IPS-18a (cell line): Measurements from ENCODE around the gene PFDN5.
A peak's percentile ranks its signal among the peaks of the same experiment; 100 is the strongest.

ENCODE experiments used
- H3K27ac ChIP-seq: one replicate; pipeline ENCODE4 v1.5.1; 2013; ENCODE audit warnings: low read length
- H3K27me3 ChIP-seq: one replicate; pipeline ENCODE4 v1.6.1; 2013; ENCODE audit warnings: mild to moderate bottlenecking, low read length; ENCODE audit not compliant: control insufficient read depth, insufficient read depth
- H3K36me3 ChIP-seq: one replicate; pipeline ENCODE4 v1.6.1; 2013; ENCODE audit warnings: low read depth, low read length; ENCODE audit not compliant: control insufficient read depth
- H3K4me1 ChIP-seq: one replicate; pipeline ENCODE4 v1.6.1; 2013; ENCODE audit warnings: low read depth, low read length; ENCODE audit not compliant: control insufficient read depth
- H3K4me3 ChIP-seq: one replicate; pipeline ENCODE4 v1.5.1; 2013; ENCODE audit warnings: low read length
- H3K9ac ChIP-seq: one replicate; pipeline ENCODE4 v1.6.1; 2013; ENCODE audit warnings: mild to moderate bottlenecking, low read length, moderate library complexity
- H3K9me3 ChIP-seq: one replicate; pipeline ENCODE4 v1.6.1; 2013; ENCODE audit warnings: low read depth, low read length; ENCODE audit not compliant: control insufficient read depth

Gene PFDN5

GRCh38 chr12:53267999-53268629 is 27.2 kb upstream of the PFDN5 start, which contains the start of gene ESPL1:
Gene ESPL1, plus strand, starts transcription at chr12:53268299. Its CDS starts 468 bp downstream, at chr12:53268767.
- Histone ChIP-seq H3K9ac (peak within 1 kb of the TSS; percentile 52), H3K36me3 (peaks cover 18% of the 10 kb centered on the region), H3K27ac (no peak within 1 kb of the TSS)

GRCh38 chr12:53268630-53269562 is 26.4 kb upstream of the PFDN5 start:
- no peak overlapping the region for H3K27ac ChIP-seq
- peak overlapping the region; percentile 78 for H3K4me3 ChIP-seq
- H3K9me3 ChIP-seq, result no peaks in the 10 kb centered on the region
- peaks cover 18% of the 10 kb centered on the region for H3K36me3 ChIP-seq
- H3K27me3 ChIP-seq, result no peaks in the 10 kb centered on the region
- H3K4me1 ChIP-seq, result peaks cover 3% of the 10 kb centered on the region
- H3K9ac ChIP-seq, result peak overlapping the region; percentile 52

More at GRCh38 chr12:53267999-53268629, 27.2 kb upstream of the PFDN5 start, which contains the start of gene ESPL1:
- Histone ChIP-seq H3K27me3 (no peaks in the 10 kb centered on the region), H3K4me1 (peaks cover 3% of the 10 kb centered on the region), H3K9me3 (no peaks in the 10 kb centered on the region), H3K4me3 (peak within 1 kb of the TSS; percentile 78)

GRCh38 chr12:53274445-53274844 is 20.9 kb upstream of the PFDN5 start:
- Histone ChIP-seq H3K36me3 (peaks cover 54% of the 10 kb centered on the region), H3K9me3 (no peaks in the 10 kb centered on the region), H3K4me3 (no peak overlapping the region), H3K27ac (no peak overlapping the region), H3K9ac (no peak overlapping the region), H3K4me1 (no peaks in the 10 kb centered on the region), H3K27me3 (no peaks in the 10 kb centered on the region)

- Histone ChIP-seq H3K27ac (no peak overlapping the region), H3K9ac (no peak overlapping the region), H3K9me3 (no peaks in the 10 kb centered on the region), H3K4me3 (no peak overlapping the region), H3K27me3 (no peaks in the 10 kb centered on the region), H3K4me1 (no peaks in the 10 kb centered on the region), H3K36me3 (peaks cover 54% of the 10 kb centered on the region)
Measured at GRCh38 chr12:53276511-53276910, 18.8 kb upstream of the PFDN5 start.

- Histone ChIP-seq H3K36me3 (peaks cover 66% of the 10 kb centered on the region), H3K9me3 (no peaks in the 10 kb centered on the region), H3K4me1 (no peaks in the 10 kb centered on the region), H3K9ac (no peak overlapping the region), H3K4me3 (no peak overlapping the region), H3K27me3 (no peaks in the 10 kb centered on the region), H3K27ac (no peak overlapping the region)
Measured at GRCh38 chr12:53277981-53278380, 17.4 kb upstream of the PFDN5 start.

- H3K4me1 ChIP-seq, result no peaks in the 10 kb centered on the region
- H3K27me3 ChIP-seq, result no peaks in the 10 kb centered on the region
- no peak overlapping the region for H3K4me3 ChIP-seq
- H3K36me3 ChIP-seq, result peaks cover 76% of the 10 kb centered on the region
- H3K27ac ChIP-seq, result no peak overlapping the region
- H3K9ac ChIP-seq, result no peak overlapping the region
- H3K9me3 ChIP-seq, result no peaks in the 10 kb centered on the region
Measured at GRCh38 chr12:53279283-53279869, 16.0 kb upstream of the PFDN5 start.

- no peak overlapping the region for H3K9ac ChIP-seq
- H3K36me3 ChIP-seq, result peaks cover 75% of the 10 kb centered on the region
Measured at GRCh38 chr12:53279888-53280498, 15.3 kb upstream of the PFDN5 start.

GRCh38 chr12:53286448-53286847 is 8.9 kb upstream of the PFDN5 start:
- no peaks in the 10 kb centered on the region for H3K9me3 ChIP-seq
- no peak overlapping the region for H3K4me3 ChIP-seq
- no peaks in the 10 kb centered on the region for H3K4me1 ChIP-seq
- H3K9ac ChIP-seq, result no peak overlapping the region
- H3K27me3 ChIP-seq, result no peaks in the 10 kb centered on the region
- H3K27ac ChIP-seq, result no peak overlapping the region
- H3K36me3 ChIP-seq, result peaks cover 73% of the 10 kb centered on the region

More at GRCh38 chr12:53279888-53280498, 15.3 kb upstream of the PFDN5 start:
- no peaks in the 10 kb centered on the region for H3K9me3 ChIP-seq
- H3K27me3 ChIP-seq, result no peaks in the 10 kb centered on the region
- no peak overlapping the region for H3K4me3 ChIP-seq
- no peak overlapping the region for H3K27ac ChIP-seq
- no peaks in the 10 kb centered on the region for H3K4me1 ChIP-seq

GRCh38 chr12:53287741-53288216 is 7.6 kb upstream of the PFDN5 start:
- Histone ChIP-seq H3K36me3 (peaks cover 72% of the 10 kb centered on the region), H3K4me3 (no peak overlapping the region), H3K27me3 (no peaks in the 10 kb centered on the region), H3K9ac (no peak overlapping the region), H3K9me3 (no peaks in the 10 kb centered on the region), H3K27ac (no peak overlapping the region), H3K4me1 (no peaks in the 10 kb centered on the region)

- H3K9ac ChIP-seq, result no peak overlapping the region
- H3K36me3 ChIP-seq, result peaks cover 72% of the 10 kb centered on the region
- no peaks in the 10 kb centered on the region for H3K4me1 ChIP-seq
- H3K9me3 ChIP-seq, result no peaks in the 10 kb centered on the region
- no peaks in the 10 kb centered on the region for H3K27me3 ChIP-seq
- H3K27ac ChIP-seq, result no peak overlapping the region
- no peak overlapping the region for H3K4me3 ChIP-seq
Measured at GRCh38 chr12:53288322-53288721, 7.0 kb upstream of the PFDN5 start.

GRCh38 chr12:53289891-53290290 is 5.5 kb upstream of the PFDN5 start:
- H3K27me3 ChIP-seq, result no peaks in the 10 kb centered on the region
- no peaks in the 10 kb centered on the region for H3K9me3 ChIP-seq
- H3K36me3 ChIP-seq, result peaks cover 63% of the 10 kb centered on the region
- H3K4me1 ChIP-seq, result no peaks in the 10 kb centered on the region
- no peak overlapping the region for H3K9ac ChIP-seq
- no peak overlapping the region for H3K4me3 ChIP-seq
- H3K27ac ChIP-seq, result no peak overlapping the region
